PFSK-1 (cell line): ENCODE results near the gene CD27. TPM values are rescaled to one million over a fixed set of nuclear protein-coding genes. Genes with fewer than 3 reads are reported as not detected.

ENCODE experiments used
- FOXP2 ChIP-seq: optimal IDR thresholded peaks from 2 replicates; pipeline ENCODE3; 2011; ENCODE audit warnings: borderline replicate concordance, control low read depth, inconsistent platforms; ENCODE audit not compliant: insufficient read depth; ENCODE audit errors: extremely low read length, extremely low read depth
- POLR2AphosphoS5 ChIP-seq: IDR thresholded peaks from 2 replicates; pipeline ENCODE4 v1.6.1; 2012; ENCODE audit warnings: low read depth, mild to moderate bottlenecking, control low read depth, low read length, moderate library complexity
- SIN3A ChIP-seq: IDR thresholded peaks from 2 replicates; pipeline ENCODE4 v1.6.1; 2012; ENCODE audit warnings: mild to moderate bottlenecking, low read length, moderate library complexity, borderline replicate concordance; ENCODE audit not compliant: insufficient read depth
- TAF1 ChIP-seq: IDR thresholded peaks from 2 replicates; pipeline ENCODE4 v1.6.1; 2012; ENCODE audit warnings: low read length, control low read depth, borderline replicate concordance; ENCODE audit not compliant: insufficient read depth
- polyA plus RNA-seq: library from polyadenylated mRNA; unstranded; fragments of >200 nt; gene quantifications from one replicate; pipeline ENCODE4 v1.2.1, GENCODE V29; 2012; ENCODE audit warnings: low read depth, missing spikeins; ENCODE audit not compliant: insufficient read length
- TF ChIP-seq, protein P1 (sequence below), 2 experiments: IDR thresholded peaks; 2 replicates each; pipeline versions ENCODE4 v1.6.1 to v1.8.0; 2011 to 2012; ENCODE audit warnings: low read depth in 2 of 2, low read length in 2 of 2, control low read depth in 1 of 2, inconsistent platforms in 1 of 2, mild to moderate bottlenecking in 1 of 2, moderate library complexity in 1 of 2; ENCODE audit not compliant: insufficient read depth in 1 of 2

CD27 gene
- polyA plus RNA-seq = not detected

GRCh38 chr12:6444704-6445688, at the start of gene CD27:
TSS of gene CD27 (plus strand) at chr12:6444955. CDS start at chr12:6445096, 141 bp downstream.
- TF ChIP-seq POLR2AphosphoS5 = no peak
- TF ChIP-seq TAF1 = no peak

DNA sequence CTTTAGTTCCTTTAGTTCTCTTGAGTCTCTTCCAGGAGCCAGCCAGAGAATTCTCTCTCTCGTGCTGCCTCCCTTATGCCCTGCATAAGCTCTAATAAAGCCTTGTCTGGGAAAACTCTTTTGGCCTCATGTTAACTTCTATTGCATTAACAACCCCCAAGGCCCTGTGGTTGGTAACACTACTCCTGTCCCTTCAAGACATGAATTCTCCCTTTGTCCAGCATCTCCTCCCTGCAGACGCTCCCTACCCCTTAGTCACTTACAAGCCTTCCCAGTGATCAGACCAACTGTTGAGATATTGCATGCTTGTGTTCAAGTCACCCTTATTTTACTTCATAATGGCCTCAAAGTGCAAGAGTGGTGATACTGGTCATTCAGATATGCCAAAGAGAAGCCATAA, 48.7 kb upstream of the CD27 start:
- no peak for TF ChIP-seq SIN3A
- TF ChIP-seq, protein P1, sequence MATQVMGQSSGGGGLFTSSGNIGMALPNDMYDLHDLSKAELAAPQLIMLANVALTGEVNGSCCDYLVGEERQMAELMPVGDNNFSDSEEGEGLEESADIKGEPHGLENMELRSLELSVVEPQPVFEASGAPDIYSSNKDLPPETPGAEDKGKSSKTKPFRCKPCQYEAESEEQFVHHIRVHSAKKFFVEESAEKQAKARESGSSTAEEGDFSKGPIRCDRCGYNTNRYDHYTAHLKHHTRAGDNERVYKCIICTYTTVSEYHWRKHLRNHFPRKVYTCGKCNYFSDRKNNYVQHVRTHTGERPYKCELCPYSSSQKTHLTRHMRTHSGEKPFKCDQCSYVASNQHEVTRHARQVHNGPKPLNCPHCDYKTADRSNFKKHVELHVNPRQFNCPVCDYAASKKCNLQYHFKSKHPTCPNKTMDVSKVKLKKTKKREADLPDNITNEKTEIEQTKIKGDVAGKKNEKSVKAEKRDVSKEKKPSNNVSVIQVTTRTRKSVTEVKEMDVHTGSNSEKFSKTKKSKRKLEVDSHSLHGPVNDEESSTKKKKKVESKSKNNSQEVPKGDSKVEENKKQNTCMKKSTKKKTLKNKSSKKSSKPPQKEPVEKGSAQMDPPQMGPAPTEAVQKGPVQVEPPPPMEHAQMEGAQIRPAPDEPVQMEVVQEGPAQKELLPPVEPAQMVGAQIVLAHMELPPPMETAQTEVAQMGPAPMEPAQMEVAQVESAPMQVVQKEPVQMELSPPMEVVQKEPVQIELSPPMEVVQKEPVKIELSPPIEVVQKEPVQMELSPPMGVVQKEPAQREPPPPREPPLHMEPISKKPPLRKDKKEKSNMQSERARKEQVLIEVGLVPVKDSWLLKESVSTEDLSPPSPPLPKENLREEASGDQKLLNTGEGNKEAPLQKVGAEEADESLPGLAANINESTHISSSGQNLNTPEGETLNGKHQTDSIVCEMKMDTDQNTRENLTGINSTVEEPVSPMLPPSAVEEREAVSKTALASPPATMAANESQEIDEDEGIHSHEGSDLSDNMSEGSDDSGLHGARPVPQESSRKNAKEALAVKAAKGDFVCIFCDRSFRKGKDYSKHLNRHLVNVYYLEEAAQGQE (IDR thresholded peaks at IDR 0.05; ENCODE audit: insufficient read depth in 1 of 2, low read depth in 2 of 2, low read length in 2 of 2) = no peak
- TF ChIP-seq POLR2AphosphoS5 = no peak
- no peak for TF ChIP-seq FOXP2
- TF ChIP-seq TAF1 = no peak

- no peak for TF ChIP-seq SIN3A
Measured at GRCh38 chr12:6399884-6400644, 44.7 kb upstream of the CD27 start.

- no peak for TF ChIP-seq FOXP2
- TF ChIP-seq SIN3A = no peak
- TF ChIP-seq, protein P1 (IDR thresholded peaks at IDR 0.05; ENCODE audit: insufficient read depth in 1 of 2, low read depth in 2 of 2, low read length in 2 of 2) = no peak
- TF ChIP-seq POLR2AphosphoS5 = no peak
Measured at GRCh38 chr12:6404390-6404789, 40.4 kb upstream of the CD27 start.

DNA sequence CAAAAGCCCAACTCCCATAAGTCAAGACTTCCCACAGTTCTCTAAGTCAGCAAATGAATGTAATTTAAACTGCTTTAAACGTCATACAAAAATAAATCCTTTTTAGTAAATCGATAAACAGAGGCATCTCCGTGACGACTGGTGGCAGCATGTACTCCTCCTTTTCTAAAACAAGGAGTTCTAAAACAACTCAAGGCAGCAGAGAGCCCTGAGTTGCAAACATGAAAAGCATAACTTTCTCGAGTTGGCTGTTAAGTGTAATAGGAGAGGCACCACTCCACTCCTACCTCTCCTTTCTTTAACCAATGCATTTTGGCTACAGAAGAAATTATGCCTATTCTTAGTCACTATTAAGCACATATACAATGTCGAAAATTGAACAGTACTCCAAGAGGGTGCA, 38.8 kb upstream of the CD27 start:
- TF ChIP-seq FOXP2 = no peak
- no peak for TF ChIP-seq TAF1
- TF ChIP-seq SIN3A = no peak
- TF ChIP-seq POLR2AphosphoS5 = no peak
- TF ChIP-seq, protein P1 (IDR thresholded peaks at IDR 0.05; ENCODE audit: insufficient read depth in 1 of 2, low read depth in 2 of 2, low read length in 2 of 2) = no peak

- no peak for TF ChIP-seq TAF1
- TF ChIP-seq FOXP2 = no peak
- TF ChIP-seq SIN3A = no peak
- TF ChIP-seq POLR2AphosphoS5 = no peak
- TF ChIP-seq, protein P1 (IDR thresholded peaks at IDR 0.05; ENCODE audit: insufficient read depth in 1 of 2, low read depth in 2 of 2, low read length in 2 of 2) = no peak
Measured at GRCh38 chr12:6407236-6407954, 37.4 kb upstream of the CD27 start.
